Posterior vena cava (tissue), 2 donors: ENCODE results near the gene NCOA1. TPM values are rescaled to one million over a fixed set of nuclear protein-coding genes. Genes with fewer than 3 reads are reported as not detected.

Experiments
- DNase-seq: peaks from one replicate; pipeline ENCODE4 v3.0.0-alpha.2; 2020; ENCODE audit warnings: low spot score
- intact Hi-C, 2 donors: fragments of 100-400 bp; cut with DNase I; formaldehyde crosslinking; loops; one replicate each; pipeline versions ENCODE4 v1.14.1 to v1.14.2; 2022 to 2023
- total RNA-seq, 2 donors: library from RNA; stranded (reverse); fragmentation: NEBNext Ultra II Directional; extraction: Animal tissue kit (Norgen Biotek cat#: 25700); gene quantifications; one replicate each; pipeline ENCODE4 v1.2.1, GENCODE V29; 2021
- donor health status: DM: yes; HTN: yes; CAD: no.
- donor health status: DM: yes; HTN: yes; CAD: no.

NCOA1 gene
- total RNA-seq, 2 donors from 2014 or later, result 43.0 to 43.3 TPM

- intact Hi-C loops, result no loop called here
- DNase-seq, result no peak
Observed at GRCh38 chr2:24712296-24712695, 221.2 kb downstream of the NCOA1 start.

GRCh38 chr2:24717263-24717951, 226.4 kb downstream of the NCOA1 start:
- intact Hi-C loops, result no loop called here
- no peak for DNase-seq

- intact Hi-C loops, result no loop called here
Observed at GRCh38 chr2:24720310-24720709, 229.3 kb downstream of the NCOA1 start.

DNA sequence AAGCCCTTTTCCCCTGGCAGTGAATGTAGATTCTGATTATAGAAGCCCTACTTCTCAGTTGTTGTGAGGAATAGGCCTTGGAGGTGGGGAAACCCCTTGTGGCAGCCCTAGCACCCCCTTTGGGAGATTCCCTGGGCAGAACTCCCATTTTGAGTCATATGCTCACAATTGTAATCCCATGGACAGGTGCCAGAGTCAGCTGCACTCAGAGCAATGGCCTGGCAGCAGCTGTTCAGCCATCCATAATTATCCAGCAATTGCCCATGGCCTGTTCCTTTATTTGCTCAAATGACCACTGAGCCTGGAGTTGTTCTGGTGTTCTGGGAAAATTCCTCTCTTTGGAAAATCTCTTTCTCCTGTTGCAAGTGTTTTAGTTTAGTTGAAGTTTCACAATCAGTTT, 230.4 kb downstream of the NCOA1 start:
- peak; percentile 84 for DNase-seq

More at GRCh38 chr2:24720310-24720709, 229.3 kb downstream of the NCOA1 start:
- no peak for DNase-seq

DNA sequence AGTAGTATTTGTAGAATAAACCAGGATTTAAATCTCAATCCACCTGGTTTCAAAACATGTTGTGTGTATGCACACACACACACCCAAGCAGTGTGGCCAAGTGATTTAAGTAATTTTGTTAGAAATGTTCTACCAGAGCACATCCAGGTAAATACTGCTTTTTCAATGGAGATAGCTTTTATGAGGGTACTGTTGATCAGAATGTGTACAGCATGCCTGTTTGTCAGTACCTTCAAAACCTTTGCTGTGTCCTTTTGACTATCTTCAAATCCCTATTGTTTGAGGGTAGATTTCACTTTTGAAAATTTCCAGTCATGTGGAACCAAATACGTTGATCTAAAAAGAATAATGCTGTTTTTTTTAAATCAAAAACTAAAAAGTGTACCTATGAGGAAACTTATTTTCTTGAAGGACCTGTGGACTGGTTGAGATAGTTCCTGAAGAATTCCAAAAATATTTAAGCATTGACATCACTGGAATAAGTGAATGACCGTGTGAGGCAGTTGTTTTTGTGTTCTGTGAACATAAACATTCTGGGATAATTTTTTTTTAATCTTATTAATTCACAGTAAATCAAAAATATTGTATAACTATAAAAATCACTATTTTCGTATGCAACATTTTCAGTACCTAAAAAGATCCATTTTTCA, 231.2 kb downstream of the NCOA1 start:
- intact Hi-C loops, result no loop called here
- DNase-seq, result no peak

More for the DNA sequence above, 230.4 kb downstream of the NCOA1 start:
- intact Hi-C loops, result no loop called here

- intact Hi-C loops, result no loop called here
- DNase-seq, result no peak
Observed at GRCh38 chr2:24723191-24723590, 232.1 kb downstream of the NCOA1 start.

DNA sequence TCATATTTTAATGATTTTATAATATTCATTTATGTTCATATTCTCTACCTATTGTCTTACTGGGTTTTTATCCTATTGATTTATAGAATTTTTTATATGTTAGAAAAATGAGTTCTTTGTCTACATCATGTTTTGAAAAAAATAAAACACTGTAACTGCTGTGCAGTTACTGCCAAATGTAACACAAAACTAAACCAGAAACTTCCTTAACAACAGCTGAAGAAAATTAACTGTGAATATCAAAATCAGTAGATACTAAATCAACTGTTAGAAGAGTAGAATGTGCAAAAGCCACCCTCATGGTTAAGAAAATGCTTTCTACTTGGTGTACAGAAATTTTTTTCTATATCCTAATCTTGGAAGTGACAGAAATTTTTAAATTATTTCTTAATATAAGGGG, 232.6 kb downstream of the NCOA1 start:
- intact Hi-C loops, result loop anchor here in 1 of 2 donors (2.0 kb wide), 1 partner anchor 17 kb away; no protein-coding TSS in a partner anchor
- no peak for DNase-seq

DNA sequence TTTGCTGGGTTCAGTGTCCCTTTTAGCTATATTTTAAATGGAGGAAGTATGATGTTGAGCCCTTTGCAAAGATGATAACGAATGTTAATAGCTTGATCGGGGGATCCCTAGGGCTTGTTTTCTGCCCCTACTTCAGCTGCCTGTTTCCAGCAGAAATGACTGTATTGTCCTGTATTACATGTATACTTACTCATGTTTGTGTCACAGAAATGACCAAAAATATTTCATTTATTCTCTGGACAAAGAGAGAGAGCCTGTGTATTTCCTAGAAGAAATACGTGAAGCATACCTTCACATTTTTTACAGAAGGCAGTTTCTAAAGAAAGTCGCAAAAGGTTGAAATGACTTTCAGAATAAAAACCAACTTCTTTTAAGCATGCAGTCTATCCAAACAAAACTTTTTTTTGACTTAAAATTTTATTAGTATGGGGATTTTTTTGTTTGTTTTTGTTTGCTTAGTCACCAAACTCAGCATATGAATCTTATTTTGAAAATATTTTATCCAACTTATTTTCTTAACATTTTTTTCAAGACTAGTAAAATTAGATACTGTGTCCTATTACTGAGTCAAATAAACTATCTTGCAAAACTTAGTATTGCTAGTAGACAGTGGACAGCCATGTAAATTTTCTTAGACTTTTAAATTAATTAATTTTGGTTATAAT, 233.2 kb downstream of the NCOA1 start:
- intact Hi-C loops, result loop anchor here in 1 of 2 donors (2.0 kb wide), 1 partner anchor 17 kb away; no protein-coding TSS in a partner anchor

GRCh38 chr2:24725956-24726355, 234.9 kb downstream of the NCOA1 start:
- DNase-seq, result no peak
- intact Hi-C loops, result loop anchor here in 1 of 2 donors (2.0 kb wide), 1 partner anchor 19 kb away; no protein-coding TSS in a partner anchor

More for the DNA sequence above, 233.2 kb downstream of the NCOA1 start:
- DNase-seq, result no peak

GRCh38 chr2:24730481-24730880, 239.4 kb downstream of the NCOA1 start:
- intact Hi-C loops, result no loop called here
- DNase-seq, result no peak

- no peak for DNase-seq
- intact Hi-C loops, result no loop called here
Observed at GRCh38 chr2:24731040-24731439, 240.0 kb downstream of the NCOA1 start.

DNA sequence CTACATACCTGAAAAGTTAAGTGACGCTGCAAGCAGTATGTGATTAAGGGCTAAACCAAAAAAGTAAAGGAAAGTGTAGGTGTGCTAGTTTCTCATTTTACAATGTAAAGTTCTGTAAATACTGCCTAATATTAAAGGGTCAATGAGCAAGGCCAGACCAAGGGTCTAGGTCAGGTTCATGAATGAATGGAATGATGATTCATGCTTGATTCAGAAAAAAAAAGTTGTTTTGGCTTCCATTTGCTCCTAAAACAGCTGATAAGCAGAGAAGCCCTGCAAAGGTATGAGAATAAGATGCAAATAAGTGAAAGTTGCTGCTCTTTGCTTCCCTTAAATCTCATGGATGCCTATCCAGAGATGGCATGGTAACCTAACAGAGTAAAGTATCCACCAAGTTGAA, 240.9 kb downstream of the NCOA1 start:
- DNase-seq, result no peak
- intact Hi-C loops, result no loop called here

GRCh38 chr2:24734741-24735140, 243.7 kb downstream of the NCOA1 start:
- DNase-seq, result no peak
- intact Hi-C loops, result no loop called here

GRCh38 chr2:24739354-24740025, 248.4 kb downstream of the NCOA1 start:
- no peak for DNase-seq
- intact Hi-C loops, result no loop called here

GRCh38 chr2:24740142-24740541, 249.1 kb downstream of the NCOA1 start:
- DNase-seq, result no peak
- intact Hi-C loops, result no loop called here

GRCh38 chr2:24742730-24743129, 251.7 kb downstream of the NCOA1 start:
- intact Hi-C loops, result no loop called here
- DNase-seq, result no peak

- intact Hi-C loops, result no loop called here
- DNase-seq, result no peak
Observed at GRCh38 chr2:24743924-24744323, 252.9 kb downstream of the NCOA1 start.

GRCh38 chr2:24744356-24744755, 253.3 kb downstream of the NCOA1 start:
- intact Hi-C loops, result no loop called here
- no peak for DNase-seq

GRCh38 chr2:24745825-24746224, 254.8 kb downstream of the NCOA1 start:
- DNase-seq, result no peak
- intact Hi-C loops, result loop anchor here in 1 of 2 donors (2.0 kb wide), 1 partner anchor 63 kb away; no protein-coding TSS in a partner anchor

- intact Hi-C loops, result loop anchor here in 1 of 2 donors (2.0 kb wide), 1 partner anchor 64 kb away; no protein-coding TSS in a partner anchor
- no peak for DNase-seq
Observed at GRCh38 chr2:24747299-24747698, 256.2 kb downstream of the NCOA1 start.
